GM19452 (cell line): ENCODE results near the gene PUSL1.

Source experiments
- ATAC-seq: cut with Tn5 transposase; IDR thresholded peaks from one replicate; pipeline ENCODE4 v1.9.1; 2021; ENCODE audit not compliant: unreplicated experiment

PUSL1 gene

GRCh38 chr1:1321477-1321876 lies 13.1 kb downstream of the PUSL1 start:
- no peak for ATAC-seq

DNA sequence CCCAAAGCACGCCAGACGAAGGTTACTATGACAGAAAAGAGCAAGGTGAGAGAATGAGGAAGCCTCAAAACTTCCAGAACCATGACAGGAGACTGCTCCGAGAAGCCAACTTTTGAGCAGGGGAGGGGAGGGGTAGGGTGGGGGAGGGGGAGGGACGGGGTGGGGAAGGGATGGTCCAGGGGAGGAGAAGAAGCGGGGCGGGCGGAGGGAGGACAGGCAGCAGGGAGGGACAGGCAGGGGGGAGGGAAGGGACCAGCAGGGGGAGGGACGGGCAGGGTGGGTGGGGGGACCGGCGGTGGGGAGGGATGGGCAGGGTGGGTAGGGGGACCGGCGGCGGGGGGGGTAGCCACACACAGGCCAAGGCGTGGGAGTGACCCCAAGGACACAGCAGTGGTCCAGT lies 14.0 kb downstream of the PUSL1 start:
- no peak for ATAC-seq

- ATAC-seq: no peak
Measured at GRCh38 chr1:1322952-1323351, 14.6 kb downstream of the PUSL1 start.

- peak; percentile 32 for ATAC-seq
Measured at GRCh38 chr1:1324084-1324523, 15.7 kb downstream of the PUSL1 start.

DNA sequence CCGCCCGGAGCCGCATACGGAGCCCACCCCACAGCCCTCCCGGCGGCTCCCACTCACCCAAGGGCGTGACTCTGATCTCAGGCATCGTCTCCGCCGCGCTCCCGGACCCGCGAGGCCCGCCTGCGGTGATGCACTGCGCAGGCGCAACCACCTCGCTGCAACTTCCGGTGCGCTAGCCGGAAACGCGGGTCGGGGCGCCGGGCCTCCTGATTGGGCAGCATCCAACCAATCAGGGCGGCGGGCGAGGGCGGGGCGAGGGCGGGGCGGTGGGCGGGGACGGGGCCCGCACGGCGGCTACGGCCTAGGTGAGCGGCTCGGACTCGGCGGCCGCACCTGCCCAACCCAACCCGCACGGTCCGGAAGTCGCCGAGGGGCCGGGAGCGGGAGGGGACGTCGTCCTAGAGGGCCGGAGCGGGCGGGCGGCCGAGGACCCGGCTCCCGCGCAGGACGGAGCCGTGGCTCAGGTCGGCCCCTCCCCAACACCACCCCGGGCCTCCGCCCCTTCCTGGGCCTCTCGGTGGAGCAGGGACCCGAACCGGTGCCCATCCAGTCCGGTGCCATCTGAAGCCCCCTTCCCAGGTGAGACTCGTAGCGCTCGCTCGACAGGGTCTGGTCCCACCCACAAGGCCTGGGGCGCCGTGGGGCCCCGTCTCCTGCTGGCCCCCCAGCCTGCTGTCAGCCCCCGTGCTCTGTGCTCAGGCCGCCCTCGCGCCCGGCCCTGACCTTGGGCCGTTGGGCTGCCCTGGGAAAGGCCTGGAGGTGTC lies 16.3 kb downstream of the PUSL1 start, which contains the start of the genes CPTP and INTS11:
Gene CPTP, plus strand, starts transcription at position 279 of the 764 bp plus-strand sequence. CDS start 2,109 bp downstream, outside the sequence.
Gene INTS11, minus strand, starts transcription at position 137 of the 764 bp plus-strand sequence. Its CDS starts 52 bp downstream, at position 85.
- peak; percentile 74 for ATAC-seq

DNA sequence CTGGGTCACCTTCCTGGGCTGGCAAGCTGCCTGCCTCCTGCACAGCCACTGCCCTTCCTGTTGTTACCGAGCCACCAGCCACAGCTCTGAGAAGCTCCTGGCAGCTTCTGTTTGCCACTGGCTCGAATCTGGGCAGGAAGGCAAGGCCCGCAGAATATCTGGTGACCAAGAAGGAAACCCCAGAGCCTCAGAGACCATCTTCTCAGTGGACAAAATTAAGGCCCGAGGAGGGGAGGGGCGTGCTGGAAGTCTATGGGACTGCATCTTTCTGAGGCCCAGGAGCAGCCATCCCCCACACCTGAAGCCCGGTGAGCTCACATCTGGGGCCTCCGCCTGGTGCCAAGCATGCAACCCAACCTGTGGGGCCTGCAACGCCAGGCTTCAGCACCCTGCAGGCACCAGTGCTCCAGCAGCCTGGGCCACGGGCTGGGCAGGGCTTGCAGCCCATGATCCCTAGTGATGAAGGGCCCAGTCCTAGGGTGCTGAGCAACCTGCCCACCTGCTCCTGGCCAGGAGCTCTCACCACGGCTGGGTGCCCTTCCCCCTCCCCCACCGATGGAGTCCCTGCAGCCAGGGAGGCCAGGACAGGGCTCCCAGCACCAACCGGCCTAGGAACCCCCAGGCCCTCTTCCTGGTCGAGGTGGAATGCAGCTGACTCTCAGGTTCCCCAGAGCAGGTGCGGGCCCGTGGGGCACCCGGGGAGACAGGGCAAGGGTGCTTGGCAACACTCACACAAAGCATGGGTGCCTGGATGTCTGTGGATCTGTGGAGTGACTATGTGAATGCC lies 17.1 kb downstream of the PUSL1 start:
- ATAC-seq: no peak

DNA sequence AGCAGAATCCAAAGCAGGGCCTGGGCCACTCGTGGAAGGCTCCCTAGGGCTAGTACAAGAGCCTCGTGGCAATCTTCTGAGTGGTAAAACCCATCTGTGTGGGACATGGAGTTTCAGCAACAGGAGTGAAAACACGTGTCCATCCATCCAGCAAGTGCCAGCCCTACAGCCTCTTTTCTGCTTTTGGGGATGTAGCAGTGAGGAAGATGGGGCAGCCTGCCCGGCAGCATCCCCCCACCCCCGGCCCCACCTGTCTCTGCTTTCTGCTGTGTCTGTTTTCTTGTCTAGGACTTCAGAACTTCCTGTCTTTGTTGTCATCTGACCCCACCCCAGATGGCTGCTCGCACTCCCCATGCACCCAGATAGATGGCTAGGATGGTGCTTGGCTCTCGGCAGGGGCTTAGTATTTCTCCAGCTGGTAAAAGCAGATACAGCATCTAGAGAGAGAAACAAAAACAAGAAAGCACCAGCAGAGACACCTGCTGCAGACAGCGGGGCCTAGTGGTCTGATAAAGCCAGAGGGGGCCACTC lies 17.7 kb downstream of the PUSL1 start:
- no peak for ATAC-seq

DNA sequence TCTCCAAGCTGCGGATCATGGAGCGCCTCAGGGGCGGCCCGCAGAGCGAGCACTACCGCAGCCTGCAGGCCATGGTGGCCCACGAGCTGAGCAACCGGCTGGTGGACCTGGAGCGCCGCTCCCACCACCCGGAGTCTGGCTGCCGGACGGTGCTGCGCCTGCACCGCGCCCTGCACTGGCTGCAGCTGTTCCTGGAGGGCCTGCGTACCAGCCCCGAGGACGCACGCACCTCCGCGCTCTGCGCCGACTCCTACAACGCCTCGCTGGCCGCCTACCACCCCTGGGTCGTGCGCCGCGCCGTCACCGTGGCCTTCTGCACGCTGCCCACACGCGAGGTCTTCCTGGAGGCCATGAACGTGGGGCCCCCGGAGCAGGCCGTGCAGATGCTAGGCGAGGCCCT lies 18.9 kb downstream of the PUSL1 start:
- ATAC-seq: no peak

GRCh38 chr1:1328254-1328653 lies 19.9 kb downstream of the PUSL1 start:
- no peak for ATAC-seq

DNA sequence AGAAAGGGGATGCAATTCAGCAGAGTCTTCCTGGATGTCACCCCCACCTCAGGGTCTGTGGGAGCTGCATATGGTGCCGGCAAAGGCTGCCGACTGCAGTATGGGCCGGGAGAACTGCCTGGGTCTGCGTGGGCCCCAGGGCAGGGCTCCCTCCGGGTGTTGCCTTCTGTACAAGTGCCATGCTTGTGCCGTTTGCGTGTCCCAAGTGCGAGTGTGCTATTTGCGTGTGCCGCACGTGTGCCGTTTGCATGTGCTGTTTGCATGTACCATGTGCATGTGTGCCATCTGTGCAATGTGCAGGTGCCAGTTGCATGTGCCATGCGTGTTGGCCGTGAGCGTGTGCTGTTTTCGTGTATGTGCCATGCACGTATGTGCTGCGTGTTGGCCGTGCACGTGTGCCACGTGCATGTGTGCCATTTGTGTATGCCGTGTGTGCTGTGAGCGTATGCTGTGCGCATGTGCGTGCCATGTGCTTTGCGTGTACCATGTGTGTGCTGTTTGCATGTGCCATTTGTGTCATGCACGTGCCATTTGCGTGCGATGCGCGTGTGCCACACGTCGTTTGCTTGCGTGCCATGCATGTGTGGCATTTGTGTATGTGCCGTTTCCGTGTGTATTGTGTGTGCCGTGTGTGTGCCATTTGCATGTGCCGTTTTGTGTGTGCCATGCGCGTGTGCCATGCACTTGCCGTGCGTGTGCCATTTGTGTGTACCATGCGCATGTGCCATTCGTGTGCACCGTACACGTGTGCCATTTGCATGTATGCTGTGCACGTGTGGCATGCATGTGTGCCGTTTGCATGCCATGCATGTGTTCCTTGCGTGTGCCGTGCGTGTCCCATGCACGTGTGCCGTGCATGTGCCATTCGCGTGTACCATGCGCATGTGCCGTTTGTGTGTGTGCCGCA lies 21.2 kb downstream of the PUSL1 start:
- no peak for ATAC-seq

GRCh38 chr1:1330366-1331067 lies 22.1 kb downstream of the PUSL1 start:
- no peak for ATAC-seq

DNA sequence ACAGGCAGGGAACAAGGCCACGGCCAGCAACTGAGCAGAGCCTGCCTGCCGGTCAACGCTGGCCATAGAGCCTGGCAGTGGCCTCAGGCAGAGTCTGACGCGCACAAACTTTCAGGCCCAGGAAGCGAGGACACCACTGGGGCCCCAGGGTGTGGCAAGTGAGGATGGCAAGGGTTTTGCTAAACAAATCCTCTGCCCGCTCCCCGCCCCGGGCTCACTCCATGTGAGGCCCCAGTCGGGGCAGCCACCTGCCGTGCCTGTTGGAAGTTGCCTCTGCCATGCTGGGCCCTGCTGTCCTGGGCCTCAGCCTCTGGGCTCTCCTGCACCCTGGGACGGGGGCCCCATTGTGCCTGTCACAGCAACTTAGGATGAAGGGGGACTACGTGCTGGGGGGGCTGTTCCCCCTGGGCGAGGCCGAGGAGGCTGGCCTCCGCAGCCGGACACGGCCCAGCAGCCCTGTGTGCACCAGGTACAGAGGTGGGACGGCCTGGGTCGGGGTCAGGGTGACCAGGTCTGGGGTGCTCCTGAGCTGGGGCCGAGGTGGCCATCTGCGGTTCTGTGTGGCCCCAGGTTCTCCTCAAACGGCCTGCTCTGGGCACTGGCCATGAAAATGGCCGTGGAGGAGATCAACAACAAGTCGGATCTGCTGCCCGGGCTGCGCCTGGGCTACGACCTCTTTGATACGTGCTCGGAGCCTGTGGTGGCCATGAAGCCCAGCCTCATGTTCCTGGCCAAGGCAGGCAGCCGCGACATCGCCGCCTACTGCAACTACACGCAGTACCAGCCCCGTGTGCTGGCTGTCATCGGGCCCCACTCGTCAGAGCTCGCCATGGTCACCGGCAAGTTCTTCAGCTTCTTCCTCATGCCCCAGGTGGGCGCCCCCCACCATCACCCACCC lies 22.9 kb downstream of the PUSL1 start, which contains the start of gene TAS1R3:
Gene TAS1R3, plus strand, starts transcription at position 213 of the 898 bp plus-strand sequence. Its CDS starts 66 bp downstream, at position 279.
- ATAC-seq: no peak

DNA sequence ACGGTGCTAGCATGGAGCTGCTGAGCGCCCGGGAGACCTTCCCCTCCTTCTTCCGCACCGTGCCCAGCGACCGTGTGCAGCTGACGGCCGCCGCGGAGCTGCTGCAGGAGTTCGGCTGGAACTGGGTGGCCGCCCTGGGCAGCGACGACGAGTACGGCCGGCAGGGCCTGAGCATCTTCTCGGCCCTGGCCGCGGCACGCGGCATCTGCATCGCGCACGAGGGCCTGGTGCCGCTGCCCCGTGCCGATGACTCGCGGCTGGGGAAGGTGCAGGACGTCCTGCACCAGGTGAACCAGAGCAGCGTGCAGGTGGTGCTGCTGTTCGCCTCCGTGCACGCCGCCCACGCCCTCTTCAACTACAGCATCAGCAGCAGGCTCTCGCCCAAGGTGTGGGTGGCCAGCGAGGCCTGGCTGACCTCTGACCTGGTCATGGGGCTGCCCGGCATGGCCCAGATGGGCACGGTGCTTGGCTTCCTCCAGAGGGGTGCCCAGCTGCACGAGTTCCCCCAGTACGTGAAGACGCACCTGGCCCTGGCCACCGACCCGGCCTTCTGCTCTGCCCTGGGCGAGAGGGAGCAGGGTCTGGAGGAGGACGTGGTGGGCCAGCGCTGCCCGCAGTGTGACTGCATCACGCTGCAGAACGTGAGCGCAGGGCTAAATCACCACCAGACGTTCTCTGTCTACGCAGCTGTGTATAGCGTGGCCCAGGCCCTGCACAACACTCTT lies 23.8 kb downstream of the PUSL1 start:
- no peak for ATAC-seq

DNA sequence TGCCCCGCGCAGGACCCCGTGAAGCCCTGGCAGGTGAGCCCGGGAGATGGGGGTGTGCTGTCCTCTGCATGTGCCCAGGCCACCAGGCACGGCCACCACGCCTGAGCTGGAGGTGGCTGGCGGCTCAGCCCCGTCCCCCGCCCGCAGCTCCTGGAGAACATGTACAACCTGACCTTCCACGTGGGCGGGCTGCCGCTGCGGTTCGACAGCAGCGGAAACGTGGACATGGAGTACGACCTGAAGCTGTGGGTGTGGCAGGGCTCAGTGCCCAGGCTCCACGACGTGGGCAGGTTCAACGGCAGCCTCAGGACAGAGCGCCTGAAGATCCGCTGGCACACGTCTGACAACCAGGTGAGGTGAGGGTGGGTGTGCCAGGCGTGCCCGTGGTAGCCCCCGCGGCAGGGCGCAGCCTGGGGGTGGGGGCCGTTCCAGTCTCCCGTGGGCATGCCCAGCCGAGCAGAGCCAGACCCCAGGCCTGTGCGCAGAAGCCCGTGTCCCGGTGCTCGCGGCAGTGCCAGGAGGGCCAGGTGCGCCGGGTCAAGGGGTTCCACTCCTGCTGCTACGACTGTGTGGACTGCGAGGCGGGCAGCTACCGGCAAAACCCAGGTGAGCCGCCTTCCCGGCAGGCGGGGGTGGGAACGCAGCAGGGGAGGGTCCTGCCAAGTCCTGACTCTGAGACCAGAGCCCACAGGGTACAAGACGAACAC lies 24.5 kb downstream of the PUSL1 start:
- no peak for ATAC-seq

GRCh38 chr1:1333551-1334241 lies 25.3 kb downstream of the PUSL1 start:
- no peak for ATAC-seq

DNA sequence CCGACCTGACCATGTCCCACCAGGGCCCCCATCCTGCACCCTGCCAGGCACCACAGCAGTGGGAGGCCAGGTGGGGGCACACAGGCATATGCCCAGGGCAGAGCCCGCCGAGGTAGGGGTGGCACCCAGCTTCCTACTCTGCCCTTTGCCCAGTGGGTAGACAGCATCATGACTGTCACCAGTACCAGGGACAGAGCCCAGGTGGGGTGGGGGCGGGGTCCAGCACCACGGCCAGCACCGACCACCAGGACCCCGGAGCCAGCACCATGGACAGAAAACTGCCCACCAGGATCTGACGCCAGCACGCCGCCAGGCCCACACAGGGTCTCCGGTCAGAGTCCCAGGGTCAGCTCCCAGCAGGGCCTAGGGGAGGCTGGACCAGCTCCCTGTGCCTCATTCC lies 26.4 kb downstream of the PUSL1 start:
- ATAC-seq: no peak

- no peak for ATAC-seq
Measured at GRCh38 chr1:1335283-1335682, 26.9 kb downstream of the PUSL1 start.
